Neural cell (in vitro differentiated cells): Measurements from ENCODE around the gene ZNF80. TPM values are rescaled to one million over a fixed set of nuclear protein-coding genes. Genes with fewer than 3 reads are reported as not detected.

ENCODE experiments used
- H2AFZ ChIP-seq: fragments of 200-600, 300-800 bp; sonication (generic), shearing (Covaris generic); 2 replicates; pipeline ENCODE4 v1.6.0; 2014; ENCODE audit warnings: low read depth, mild to moderate bottlenecking, antibody characterized with exemption, low read length, moderate library complexity
- H3F3A ChIP-seq: fragments of 200-600 bp; shearing (Covaris generic); 2 replicates; pipeline ENCODE4 v1.6.1; 2016; ENCODE audit warnings: mild to moderate bottlenecking, moderate library complexity, mixed read lengths, antibody characterized with exemption, low read length; ENCODE audit not compliant: insufficient read depth, poor library complexity, severe bottlenecking
- H3K27ac ChIP-seq: fragments of 200-600, 300-800 bp; sonication (generic), shearing (Covaris generic); 2 replicates; pipeline ENCODE4 v1.5.1; 2014; ENCODE audit warnings: mild to moderate bottlenecking, low read length, moderate library complexity
- H3K27me3 ChIP-seq: fragments of 300-800, 200-600 bp; sonication (generic), shearing (Covaris generic); 2 replicates; pipeline ENCODE4 v1.6.0; 2014; ENCODE audit warnings: mild to moderate bottlenecking, low read depth, low read length, moderate library complexity; ENCODE audit not compliant: insufficient read depth
- H3K36me3 ChIP-seq: fragments of 300-800, 200-600 bp; sonication (generic), shearing (Covaris generic); 2 replicates; pipeline ENCODE4 v1.5.1; 2014; ENCODE audit warnings: mild to moderate bottlenecking, antibody characterized with exemption, low read length, moderate library complexity; ENCODE audit not compliant: insufficient read depth
- H3K4me2 ChIP-seq: fragments of 300-800, 200-600 bp; sonication (generic), shearing (Covaris generic); 2 replicates; pipeline ENCODE4 v1.6.0; 2014; ENCODE audit warnings: mild to moderate bottlenecking, low read length
- H3K4me3 ChIP-seq: fragments of 300-800, 200-600 bp; sonication (generic), shearing (Covaris generic); 2 replicates; pipeline ENCODE4 v1.5.1; 2014; ENCODE audit warnings: mild to moderate bottlenecking, low read length, moderate library complexity
- H3K79me2 ChIP-seq: fragments of 200-600 bp; shearing (Covaris generic); replicated peaks from 2 replicates; pipeline ENCODE4 v1.6.0; 2014; ENCODE audit warnings: mild to moderate bottlenecking, low read length, moderate library complexity; ENCODE audit not compliant: insufficient read depth
- H3K9ac ChIP-seq: fragments of 300-800, 200-600 bp; sonication (generic), shearing (Covaris generic); 2 replicates; pipeline ENCODE4 v1.6.1; 2016; ENCODE audit warnings: mild to moderate bottlenecking, low read length, mixed read lengths
- H3K9me2 ChIP-seq: fragments of 200-600 bp; shearing (Covaris generic); 2 replicates; pipeline ENCODE4 v1.6.1; 2016; ENCODE audit warnings: mild to moderate bottlenecking, low read length, mixed read lengths; ENCODE audit not compliant: insufficient read depth
- H3K9me3 ChIP-seq: fragments of 200-600, 300-800 bp; sonication (generic), shearing (Covaris generic); 2 replicates; pipeline ENCODE4 v1.6.1; 2016; ENCODE audit warnings: mild to moderate bottlenecking, mixed run types, low read length, moderate library complexity, mixed read lengths
- H4K20me1 ChIP-seq: fragments of 200-600 bp; shearing (Covaris generic); 2 replicates; pipeline ENCODE4 v1.6.1; 2016; ENCODE audit warnings: mild to moderate bottlenecking, mixed run types; ENCODE audit not compliant: insufficient read depth
- EP300 ChIP-seq: fragments of 450-650 bp; conservative IDR thresholded peaks from 2 replicates; pipeline ENCODE4 v1.6.1; 2014; ENCODE audit warnings: antibody characterized with exemption, mild to moderate bottlenecking, moderate library complexity; ENCODE audit not compliant: poor library complexity, severe bottlenecking
- EZH2 ChIP-seq: fragments of 200-600, 300-800 bp; shearing (Covaris generic), sonication (generic); IDR thresholded peaks from 2 replicates; pipeline ENCODE4 v1.6.1; 2014; ENCODE audit warnings: antibody characterized with exemption, low read length, borderline replicate concordance, mild to moderate bottlenecking; ENCODE audit not compliant: insufficient read depth, poor library complexity, severe bottlenecking
- MXI1 ChIP-seq: fragments of 450-650 bp; conservative IDR thresholded peaks from 2 replicates; pipeline ENCODE4 v1.6.1; 2014; ENCODE audit warnings: antibody characterized with exemption, mild to moderate bottlenecking; ENCODE audit not compliant: poor library complexity, severe bottlenecking
- POLR2AphosphoS5 ChIP-seq: IDR thresholded peaks from 2 replicates; pipeline ENCODE4 v1.6.1; 2012
- RAD21 ChIP-seq: fragments of 450-650 bp; conservative IDR thresholded peaks from 2 replicates; pipeline ENCODE4 v1.6.1; 2014; ENCODE audit warnings: antibody characterized with exemption, mild to moderate bottlenecking, moderate library complexity
- SMC3 ChIP-seq: fragments of 450-650 bp; conservative IDR thresholded peaks from 2 replicates; pipeline ENCODE4 v1.6.1; 2014; ENCODE audit warnings: antibody characterized with exemption, mild to moderate bottlenecking, moderate library complexity; ENCODE audit not compliant: poor library complexity
- TAF1 ChIP-seq: IDR thresholded peaks from 2 replicates; pipeline ENCODE4 v1.6.1; 2012; ENCODE audit warnings: low read depth
- polyA plus RNA-seq: library from polyadenylated mRNA; depleted of rRNA; stranded (reverse); fragments of >200 nt; gene quantifications from 2 replicates; pipeline ENCODE4 v1.2.3, GENCODE V29; 2014
- TF ChIP-seq, protein P1 (sequence below): fragments of 450-650 bp; IDR thresholded peaks from 2 replicates; pipeline ENCODE4 v1.5.1; 2014; ENCODE audit warnings: antibody characterized with exemption, mild to moderate bottlenecking, moderate library complexity; ENCODE audit not compliant: poor library complexity, severe bottlenecking
- TF ChIP-seq, protein P2 (sequence below): IDR thresholded peaks from 2 replicates; pipeline ENCODE4 v1.6.1; 2012; ENCODE audit warnings: borderline replicate concordance

The ZNF80 gene
- polyA plus RNA-seq, 1 donor from 2014 or later: 0.17 TPM

GRCh38 chr3:114223143-114223542 is 14.2 kb downstream of the ZNF80 start:
- Histone ChIP-seq H3K4me3 (no peak overlapping the region), H3K27me3 (no peaks in the 10 kb centered on the region), H4K20me1 (no peaks in the 10 kb centered on the region), H3F3A (no peaks in the 10 kb centered on the region), H3K27ac (no peak overlapping the region), H3K9me2 (no peaks in the 10 kb centered on the region), H2AFZ (no peak overlapping the region), H3K79me2 (no peaks in the 10 kb centered on the region), H3K4me2 (no peak overlapping the region), H3K9me3 (no peaks in the 10 kb centered on the region), H3K36me3 (no peaks in the 10 kb centered on the region), H3K9ac (no peak overlapping the region)
- no peak for TF ChIP-seq SMC3
- no peak for TF ChIP-seq MXI1
- no peak for TF ChIP-seq RAD21
- TF ChIP-seq, protein P1, sequence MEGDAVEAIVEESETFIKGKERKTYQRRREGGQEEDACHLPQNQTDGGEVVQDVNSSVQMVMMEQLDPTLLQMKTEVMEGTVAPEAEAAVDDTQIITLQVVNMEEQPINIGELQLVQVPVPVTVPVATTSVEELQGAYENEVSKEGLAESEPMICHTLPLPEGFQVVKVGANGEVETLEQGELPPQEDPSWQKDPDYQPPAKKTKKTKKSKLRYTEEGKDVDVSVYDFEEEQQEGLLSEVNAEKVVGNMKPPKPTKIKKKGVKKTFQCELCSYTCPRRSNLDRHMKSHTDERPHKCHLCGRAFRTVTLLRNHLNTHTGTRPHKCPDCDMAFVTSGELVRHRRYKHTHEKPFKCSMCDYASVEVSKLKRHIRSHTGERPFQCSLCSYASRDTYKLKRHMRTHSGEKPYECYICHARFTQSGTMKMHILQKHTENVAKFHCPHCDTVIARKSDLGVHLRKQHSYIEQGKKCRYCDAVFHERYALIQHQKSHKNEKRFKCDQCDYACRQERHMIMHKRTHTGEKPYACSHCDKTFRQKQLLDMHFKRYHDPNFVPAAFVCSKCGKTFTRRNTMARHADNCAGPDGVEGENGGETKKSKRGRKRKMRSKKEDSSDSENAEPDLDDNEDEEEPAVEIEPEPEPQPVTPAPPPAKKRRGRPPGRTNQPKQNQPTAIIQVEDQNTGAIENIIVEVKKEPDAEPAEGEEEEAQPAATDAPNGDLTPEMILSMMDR: no peak
- TF ChIP-seq, protein P2, sequence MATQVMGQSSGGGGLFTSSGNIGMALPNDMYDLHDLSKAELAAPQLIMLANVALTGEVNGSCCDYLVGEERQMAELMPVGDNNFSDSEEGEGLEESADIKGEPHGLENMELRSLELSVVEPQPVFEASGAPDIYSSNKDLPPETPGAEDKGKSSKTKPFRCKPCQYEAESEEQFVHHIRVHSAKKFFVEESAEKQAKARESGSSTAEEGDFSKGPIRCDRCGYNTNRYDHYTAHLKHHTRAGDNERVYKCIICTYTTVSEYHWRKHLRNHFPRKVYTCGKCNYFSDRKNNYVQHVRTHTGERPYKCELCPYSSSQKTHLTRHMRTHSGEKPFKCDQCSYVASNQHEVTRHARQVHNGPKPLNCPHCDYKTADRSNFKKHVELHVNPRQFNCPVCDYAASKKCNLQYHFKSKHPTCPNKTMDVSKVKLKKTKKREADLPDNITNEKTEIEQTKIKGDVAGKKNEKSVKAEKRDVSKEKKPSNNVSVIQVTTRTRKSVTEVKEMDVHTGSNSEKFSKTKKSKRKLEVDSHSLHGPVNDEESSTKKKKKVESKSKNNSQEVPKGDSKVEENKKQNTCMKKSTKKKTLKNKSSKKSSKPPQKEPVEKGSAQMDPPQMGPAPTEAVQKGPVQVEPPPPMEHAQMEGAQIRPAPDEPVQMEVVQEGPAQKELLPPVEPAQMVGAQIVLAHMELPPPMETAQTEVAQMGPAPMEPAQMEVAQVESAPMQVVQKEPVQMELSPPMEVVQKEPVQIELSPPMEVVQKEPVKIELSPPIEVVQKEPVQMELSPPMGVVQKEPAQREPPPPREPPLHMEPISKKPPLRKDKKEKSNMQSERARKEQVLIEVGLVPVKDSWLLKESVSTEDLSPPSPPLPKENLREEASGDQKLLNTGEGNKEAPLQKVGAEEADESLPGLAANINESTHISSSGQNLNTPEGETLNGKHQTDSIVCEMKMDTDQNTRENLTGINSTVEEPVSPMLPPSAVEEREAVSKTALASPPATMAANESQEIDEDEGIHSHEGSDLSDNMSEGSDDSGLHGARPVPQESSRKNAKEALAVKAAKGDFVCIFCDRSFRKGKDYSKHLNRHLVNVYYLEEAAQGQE: no peak
- TF ChIP-seq EP300: no peak
- TF ChIP-seq POLR2AphosphoS5: no peak
- TF ChIP-seq EZH2: no peak
- TF ChIP-seq TAF1: no peak

GRCh38 chr3:114221881-114222264 is 15.5 kb downstream of the ZNF80 start:
- Histone ChIP-seq H3K36me3 (no peaks in the 10 kb centered on the region), H3K27me3 (no peaks in the 10 kb centered on the region), H3K9me3 (no peaks in the 10 kb centered on the region), H2AFZ (no peak overlapping the region), H3K4me3 (no peak overlapping the region), H3K27ac (no peak overlapping the region), H3K4me2 (no peak overlapping the region), H3K9me2 (no peaks in the 10 kb centered on the region), H3K79me2 (no peaks in the 10 kb centered on the region), H4K20me1 (no peaks in the 10 kb centered on the region), H3F3A (no peaks in the 10 kb centered on the region), H3K9ac (no peak overlapping the region)
- TF ChIP-seq POLR2AphosphoS5 (no peak), EP300 (no peak)
- TF ChIP-seq, protein P1: no peak
